SHP77 (cell line): Measurements from ENCODE around the gene NCOA7.
A peak's percentile ranks its signal among the peaks of the same experiment; 100 is the strongest.
"Not testable (repeated sequence)": the region's sequence is repeated elsewhere in the genome, so short reads cannot be mapped to it uniquely, and the experiment has no call there.

Experiments
- DNase-seq, 2 experiments: peaks; one replicate each; lab custom pipeline; 2025; lab: John Stamatoyannopoulos, UW

Gene NCOA7

DNA sequence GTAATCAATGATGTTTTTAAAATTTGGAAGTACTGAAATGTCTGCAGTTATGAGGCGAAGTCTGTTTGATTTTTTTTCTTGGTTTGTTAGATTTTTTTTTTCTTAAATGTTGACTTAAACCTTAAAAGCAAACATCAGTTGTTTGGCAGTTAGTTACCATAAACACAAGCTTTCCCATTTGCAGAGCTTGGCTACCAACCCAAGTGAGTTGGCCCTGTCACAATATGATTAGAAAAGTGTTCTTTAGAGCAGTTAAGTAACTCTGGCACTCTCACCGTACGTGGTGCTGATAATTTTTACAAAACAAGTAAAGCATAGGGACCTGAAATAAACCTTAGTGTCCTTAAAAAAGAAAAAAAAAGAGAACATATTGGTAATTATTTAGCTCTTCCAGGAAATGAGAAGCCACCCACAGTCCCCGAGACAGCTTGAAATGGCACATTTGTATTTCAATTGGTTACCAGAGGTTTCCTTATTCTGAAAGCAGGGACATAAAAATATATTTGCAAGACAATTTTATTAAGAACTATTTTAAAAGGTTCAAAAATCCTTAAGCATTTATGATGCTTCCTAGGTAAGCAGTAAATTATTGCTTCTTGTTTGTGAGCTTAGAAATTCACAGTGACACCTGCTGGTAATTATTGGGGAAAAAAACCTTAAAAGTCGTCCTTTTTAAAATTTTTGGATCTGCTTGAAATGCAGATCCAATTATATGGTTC, 37.4 kb upstream of the NCOA7 start:
- no peak for DNase-seq

DNA sequence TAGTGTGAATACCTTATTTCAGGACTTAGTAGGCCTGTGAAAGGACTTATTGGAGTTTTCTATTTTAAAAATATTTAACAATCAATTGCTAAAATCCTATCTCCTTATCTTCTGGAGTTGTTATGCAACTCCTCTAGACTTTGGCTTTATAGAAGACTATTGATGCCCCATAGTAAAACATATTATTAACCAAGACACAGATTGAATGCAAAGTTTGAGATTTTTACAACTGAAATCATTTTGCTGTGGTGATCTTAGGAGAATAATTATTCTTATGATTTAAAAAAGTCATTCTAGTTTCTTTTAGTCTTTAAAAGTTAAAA, 36.9 kb upstream of the NCOA7 start:
- DNase-seq = no peak

DNA sequence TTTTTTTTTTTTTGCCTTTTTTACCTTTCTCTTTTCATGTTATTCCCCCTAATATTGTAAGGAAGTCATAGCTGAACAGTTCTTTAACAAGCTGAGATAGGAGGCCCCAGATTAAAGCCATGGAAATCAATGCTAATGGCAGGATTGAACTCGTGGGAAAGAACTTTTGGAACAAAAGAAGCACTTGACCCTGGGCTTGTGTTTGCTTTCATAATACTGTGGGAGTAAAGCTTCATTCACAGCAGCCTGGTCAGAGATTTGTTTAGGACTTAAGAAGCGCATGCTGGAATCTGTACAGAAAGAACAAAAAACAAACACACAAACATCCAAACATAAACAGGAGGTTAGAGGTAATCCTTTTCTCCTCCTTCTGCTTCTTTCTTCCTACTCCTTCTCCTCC, 36.2 kb upstream of the NCOA7 start:
- no peak for DNase-seq

DNA sequence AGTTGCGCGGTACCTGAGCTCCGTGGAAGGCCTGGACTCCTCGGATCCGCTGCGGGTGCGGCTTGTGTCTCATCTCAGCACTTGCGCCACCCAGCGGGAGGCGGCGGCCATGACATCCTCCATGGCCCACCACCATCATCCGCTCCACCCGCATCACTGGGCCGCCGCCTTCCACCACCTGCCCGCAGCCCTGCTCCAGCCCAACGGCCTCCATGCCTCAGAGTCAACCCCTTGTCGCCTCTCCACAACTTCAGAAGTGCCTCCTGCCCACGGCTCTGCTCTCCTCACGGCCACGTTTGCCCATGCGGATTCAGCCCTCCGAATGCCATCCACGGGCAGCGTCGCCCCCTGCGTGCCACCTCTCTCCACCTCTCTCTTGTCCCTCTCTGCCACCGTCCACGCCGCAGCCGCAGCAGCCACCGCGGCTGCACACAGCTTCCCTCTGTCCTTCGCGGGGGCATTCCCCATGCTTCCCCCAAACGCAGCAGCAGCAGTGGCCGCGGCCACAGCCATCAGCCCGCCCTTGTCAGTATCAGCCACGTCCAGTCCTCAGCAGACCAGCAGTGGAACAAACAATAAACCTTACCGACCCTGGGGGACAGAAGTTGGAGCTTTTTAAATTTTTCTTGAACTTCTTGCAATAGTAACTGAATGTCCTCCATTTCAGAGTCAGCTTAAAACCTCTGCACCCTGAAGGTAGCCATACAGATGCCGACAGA, 31.4 kb upstream of the NCOA7 start:
- no peak for DNase-seq

DNA sequence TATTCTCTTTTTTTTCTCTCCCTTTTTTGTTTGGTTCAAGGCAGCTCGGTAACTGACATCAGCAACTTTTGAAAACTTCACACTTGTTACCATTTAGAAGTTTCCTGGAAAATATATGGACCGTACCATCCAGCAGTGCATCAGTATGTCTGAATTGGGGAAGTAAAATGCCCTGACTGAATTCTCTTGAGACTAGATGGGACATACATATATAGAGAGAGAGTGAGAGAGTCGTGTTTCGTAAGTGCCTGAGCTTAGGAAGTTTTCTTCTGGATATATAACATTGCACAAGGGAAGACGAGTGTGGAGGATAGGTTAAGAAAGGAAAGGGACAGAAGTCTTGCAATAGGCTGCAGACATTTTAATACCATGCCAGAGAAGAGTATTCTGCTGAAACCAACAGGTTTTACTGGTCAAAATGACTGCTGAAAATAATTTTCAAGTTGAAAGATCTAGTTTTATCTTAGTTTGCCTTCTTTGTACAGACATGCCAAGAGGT, 30.8 kb upstream of the NCOA7 start:
- DNase-seq = no peak

DNA sequence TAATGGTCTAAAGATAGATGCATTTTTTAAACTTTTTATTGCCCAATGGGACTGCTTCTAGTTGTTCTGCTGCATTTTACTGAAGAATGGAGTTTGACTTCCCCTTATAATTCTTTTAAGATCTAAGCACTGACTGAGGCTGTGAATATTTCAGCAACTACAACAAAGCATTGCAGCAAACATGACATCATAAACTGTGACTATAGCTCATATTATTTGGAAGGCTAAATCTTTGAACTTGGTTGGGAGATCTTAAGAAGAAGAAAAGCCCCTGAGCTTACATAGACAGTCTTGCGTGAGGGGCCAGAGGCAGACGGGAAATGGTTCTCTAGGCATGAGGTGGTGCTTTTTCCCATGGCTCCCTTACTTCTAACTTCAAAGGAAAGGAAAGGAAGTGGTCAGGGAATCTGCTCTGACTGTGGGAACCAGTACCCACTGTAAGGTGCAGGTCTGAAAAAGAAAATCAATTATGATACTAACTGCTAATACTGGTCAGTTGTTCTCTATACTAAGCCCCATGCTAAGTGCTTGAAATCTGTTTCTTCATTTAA, 26.6 kb upstream of the NCOA7 start:
- DNase-seq = no peak

DNA sequence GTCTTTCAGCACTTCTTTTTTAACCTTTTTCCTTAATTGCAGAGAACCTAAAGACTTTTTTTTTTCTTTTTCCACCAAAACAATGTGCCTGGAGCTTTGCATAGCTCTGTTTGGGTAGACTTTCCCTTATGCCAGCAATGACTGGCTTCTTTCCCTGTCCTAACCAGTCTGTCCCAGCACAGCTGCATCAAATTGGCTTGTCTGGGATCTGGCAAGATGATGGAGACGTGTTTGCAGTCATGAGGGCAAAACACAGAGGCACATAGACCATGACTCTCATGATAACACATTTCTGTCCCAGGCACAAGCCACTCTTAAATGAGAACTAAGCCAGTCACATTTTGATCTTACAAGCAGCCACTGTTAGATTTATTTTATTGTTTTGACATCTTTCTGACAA, 24.8 kb upstream of the NCOA7 start:
- DNase-seq = no peak

DNA sequence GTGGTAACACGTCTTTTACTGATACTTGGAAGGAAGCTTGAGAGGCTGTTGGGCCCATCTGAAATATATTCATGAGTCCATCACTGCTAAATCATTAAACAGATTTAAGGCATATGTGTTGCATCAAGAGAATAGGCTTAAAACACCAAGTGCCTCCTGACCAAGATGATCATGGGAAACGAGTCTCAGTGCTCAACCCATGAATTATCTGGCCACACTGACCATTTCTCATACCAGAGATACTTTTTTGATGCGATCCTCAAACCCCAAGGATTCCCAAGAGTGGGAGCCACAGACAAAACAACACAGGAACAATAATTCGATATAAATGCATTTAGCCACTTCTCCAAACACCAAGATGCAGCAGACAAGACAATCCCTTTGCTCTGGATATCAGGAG, 24.1 kb upstream of the NCOA7 start:
- no peak for DNase-seq

DNA sequence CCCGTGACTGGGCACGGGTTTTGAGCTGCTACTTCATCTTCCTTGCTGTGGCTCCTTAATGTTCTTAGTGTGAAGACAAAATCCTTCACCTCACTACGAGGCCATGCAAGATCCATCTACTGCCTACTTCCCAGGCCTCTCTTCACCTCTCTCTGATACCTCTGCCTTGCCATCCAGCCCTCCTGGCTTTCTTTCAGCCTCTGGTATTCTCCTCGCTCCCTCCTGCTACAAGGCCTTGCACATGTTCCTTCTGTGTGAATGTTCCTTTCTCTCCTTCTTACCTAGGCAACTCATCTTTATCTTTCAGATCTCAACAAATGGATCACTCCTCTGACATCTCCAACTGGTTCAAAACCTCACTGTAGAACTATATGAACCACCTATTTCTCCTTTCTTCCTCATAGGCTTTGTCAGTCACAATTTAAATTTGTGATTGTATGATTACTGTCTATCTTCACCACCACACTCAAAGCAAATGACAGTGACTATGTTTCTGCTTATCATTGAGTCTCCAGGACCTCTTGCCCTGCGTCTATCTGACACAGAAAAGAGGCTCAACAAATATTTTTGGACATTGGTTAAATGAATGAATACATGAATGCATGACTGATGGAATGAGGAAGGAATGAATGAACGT, 21.5 kb upstream of the NCOA7 start:
- DNase-seq = no peak

DNA sequence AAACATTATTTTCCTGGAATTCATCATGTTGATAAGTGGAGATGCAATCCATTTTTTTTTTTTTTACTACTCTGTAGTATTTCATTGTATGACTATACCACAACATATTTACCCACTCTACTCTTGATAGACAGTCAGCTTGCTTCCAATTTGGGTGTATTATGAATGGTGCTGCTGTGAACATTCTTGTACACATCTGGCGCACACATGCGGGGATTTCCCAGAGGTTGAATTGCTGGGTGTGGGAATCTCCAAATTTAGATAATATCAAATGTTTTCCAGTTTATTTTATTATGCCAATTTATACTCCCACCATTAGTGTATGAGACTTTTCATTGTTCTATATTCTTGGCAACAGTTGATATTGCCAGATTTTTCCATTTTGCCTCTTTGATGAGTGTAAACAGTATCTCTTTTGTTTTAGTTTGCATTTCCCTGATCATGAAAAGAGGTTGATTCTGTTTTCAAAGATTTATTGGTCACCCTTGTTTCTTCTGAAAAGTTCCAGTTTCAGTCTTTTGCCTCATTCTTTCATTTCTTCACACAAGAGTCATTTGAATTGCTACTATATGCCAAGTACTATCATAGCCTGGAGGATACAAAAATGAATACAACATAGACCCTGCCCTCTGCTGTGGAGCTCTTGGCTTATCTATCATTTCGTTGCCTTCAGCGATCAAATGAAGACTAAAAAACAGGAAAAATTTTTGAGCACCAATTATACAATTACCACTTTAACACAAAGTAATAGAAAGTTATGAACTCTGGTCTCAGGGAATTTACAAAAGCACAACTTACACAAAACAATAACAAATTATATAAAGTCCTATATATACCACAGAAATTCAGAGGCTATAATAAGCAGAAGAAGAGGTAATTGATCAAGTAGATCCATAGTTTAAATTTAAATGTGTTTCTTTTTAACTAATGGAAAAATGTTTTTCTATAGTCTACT, 17.1 kb upstream of the NCOA7 start:
- DNase-seq = no peak

DNA sequence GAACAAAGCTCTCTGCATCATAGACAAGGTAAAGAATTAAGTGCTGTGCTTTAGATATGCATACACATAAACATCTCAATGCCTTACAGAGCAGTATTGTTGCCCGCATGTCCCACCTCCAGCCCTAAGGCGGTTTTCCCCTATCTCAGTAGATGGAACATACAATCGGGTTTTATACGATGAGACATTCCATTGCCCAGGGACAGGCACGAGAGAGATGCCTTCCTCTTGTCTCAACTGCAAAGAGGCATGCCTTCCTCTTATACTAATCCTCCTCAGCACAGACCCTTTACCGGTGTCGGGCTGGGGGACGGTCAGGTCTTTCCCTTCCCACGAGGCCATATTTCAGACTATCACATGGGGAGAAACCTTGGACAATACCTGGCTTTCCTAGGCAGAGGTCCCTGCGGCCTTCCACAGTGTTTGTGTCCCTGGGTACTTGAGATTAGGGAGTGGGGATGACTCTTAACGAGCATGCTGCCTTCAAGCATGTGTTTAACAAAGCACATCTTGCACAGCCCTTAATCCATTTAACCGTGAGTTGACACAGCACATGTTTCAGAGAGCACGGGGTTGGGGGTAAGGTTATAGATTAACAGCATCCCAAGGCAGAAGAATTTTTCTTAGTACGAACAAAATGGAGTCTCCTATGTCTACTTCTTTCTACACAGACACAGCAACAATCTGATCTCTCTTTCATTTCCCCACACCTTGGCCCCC, 14.5 kb upstream of the NCOA7 start:
- DNase-seq = not testable (repeated sequence)

DNA sequence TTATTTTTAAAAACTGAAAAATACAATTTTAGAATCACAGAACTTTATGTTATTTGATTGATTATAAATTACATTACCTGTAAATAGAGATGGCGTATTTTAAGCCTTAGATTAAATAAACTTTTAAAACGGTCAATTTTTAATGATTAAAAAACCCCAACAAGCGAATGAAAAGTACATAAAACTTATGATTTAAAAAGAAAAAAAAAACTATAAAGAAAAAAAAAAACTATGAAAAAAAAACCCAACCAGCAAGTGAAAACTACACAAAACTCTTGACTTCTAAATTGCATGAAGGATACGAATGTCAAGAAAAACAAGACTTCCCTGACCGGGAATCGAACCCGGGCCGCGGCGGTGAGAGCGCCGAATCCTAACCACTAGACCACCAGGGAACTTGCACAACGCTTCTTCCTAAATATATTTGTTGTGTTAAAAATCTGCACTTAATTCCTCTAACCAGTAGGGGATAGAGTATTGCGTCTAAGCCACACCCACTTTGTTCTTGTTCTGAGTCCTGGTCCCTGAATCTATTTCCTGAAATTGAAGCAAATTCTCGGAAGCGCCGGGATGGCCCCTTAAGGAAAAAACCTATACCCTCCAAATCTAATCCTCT, 10.7 kb upstream of the NCOA7 start:
- peak; percentile 88 to 92 for DNase-seq

DNA sequence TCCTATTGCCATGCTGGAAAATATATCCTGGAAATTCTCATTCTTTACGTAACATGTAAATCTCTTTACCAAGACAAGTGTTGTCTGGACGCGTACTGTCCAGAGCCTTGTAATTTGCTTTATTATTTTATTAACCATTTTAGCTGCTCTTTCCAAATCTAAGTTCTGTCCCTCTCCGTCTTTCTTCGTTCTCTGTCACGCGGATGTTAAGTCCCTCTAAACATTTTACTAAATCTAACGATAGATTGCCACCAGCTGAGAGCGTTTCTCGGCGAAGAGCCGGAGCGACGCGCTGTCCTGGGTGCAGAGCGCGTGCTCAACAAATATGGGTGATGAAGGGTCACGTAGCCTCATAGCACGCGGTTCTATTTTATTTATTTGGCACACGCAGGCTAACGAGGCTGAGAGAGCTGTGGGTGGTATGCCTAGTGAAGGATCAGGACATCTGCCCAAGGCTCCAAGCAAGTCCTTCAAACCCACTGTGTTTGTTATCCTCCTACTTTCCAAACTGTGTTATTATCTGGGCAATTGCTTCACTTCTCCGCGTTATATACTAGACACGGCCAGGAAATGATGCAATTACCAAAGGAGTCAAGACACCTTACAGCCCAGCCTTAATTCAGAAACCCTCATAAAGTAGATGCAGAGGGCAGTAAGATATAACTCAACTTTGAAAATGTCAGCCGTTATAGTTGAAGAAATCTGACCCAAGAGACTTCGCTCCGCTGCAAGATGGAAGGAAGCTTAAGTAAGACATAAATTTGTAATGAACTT, 10.0 kb upstream of the NCOA7 start:
- DNase-seq = peak; percentile 82 to 83

DNA sequence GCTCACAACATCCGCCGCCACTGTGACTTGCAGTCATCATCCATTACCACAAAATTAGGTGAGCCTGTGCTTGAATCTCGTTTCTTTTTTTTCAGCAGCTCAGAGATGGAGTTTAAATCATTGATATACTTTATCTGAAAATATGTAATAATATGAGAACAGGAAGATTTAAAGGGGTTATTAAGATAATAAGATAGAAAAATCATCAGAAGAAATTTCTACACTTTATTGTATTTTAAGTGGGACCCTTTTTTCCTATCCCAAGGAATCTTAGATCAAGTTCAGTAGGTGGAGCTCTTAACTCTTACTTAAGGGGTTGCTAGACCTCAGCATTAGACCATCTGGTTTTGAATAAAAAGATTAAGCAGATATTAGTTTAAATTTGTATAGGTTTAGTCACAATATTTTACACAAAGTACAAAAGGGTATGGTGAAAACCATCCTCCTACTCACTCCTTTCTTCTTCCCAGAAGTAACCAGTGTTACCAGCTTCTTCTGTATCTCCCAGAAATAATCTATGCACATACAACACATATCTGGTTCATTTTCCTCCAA, 9.4 kb upstream of the NCOA7 start:
- no peak for DNase-seq

DNA sequence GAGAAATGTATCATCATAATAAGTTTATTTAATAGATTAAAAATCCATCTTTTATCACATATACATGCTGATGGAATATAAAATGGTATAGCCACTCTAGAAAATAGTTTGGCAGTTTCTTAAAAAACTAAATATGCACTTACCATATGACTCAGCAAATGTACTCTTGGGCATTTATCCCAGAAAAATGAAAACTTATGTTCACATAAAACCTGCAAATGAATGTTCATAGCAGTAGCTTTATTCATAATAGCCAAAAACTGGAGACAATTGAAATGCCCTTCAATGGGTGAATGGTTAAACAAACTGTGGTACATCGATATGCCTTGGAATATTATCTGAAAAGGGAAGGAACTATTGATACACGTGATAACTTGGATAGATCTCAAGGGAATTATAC, 6.4 kb upstream of the NCOA7 start:
- no peak for DNase-seq

DNA sequence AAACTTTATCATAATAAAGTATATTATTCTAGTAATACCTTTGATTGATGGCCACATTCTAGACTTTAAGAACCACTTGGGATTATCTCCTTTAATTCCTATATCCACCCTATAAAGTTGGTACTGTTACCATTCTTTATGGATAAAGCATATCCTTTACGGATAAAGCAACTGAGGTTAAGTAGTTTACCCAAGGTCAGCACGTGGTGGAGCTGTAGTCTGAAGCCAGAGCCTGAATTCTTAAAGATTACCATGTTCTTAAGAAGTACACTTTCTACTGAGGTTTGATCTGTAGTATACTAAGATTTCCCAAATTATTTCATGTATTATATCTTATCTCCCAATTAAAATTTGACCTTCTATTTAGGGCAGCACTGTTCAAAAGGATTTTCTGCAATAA, 3.0 kb upstream of the NCOA7 start:
- no peak for DNase-seq

DNA sequence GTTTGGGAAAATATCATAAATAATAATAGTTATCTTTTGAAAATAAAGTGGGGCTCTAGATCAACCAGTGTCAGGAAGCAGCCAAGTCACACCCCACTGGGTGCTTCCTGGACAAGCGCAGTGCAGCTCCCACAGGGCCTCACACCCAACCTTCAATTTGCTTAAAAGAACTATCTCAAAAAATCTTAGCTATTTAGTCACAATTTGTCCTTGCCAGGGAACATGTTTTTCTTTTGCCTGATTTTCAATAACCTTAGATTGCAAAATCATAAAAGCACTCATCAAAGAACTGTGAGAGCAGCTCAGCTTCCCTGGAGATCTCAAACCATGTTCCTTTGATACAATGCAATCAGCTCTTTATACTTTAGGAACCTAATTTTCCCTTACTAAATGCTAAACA, 1.6 kb upstream of the NCOA7 start:
- DNase-seq = peak in 1 of 2 experiments; percentile 3

DNA sequence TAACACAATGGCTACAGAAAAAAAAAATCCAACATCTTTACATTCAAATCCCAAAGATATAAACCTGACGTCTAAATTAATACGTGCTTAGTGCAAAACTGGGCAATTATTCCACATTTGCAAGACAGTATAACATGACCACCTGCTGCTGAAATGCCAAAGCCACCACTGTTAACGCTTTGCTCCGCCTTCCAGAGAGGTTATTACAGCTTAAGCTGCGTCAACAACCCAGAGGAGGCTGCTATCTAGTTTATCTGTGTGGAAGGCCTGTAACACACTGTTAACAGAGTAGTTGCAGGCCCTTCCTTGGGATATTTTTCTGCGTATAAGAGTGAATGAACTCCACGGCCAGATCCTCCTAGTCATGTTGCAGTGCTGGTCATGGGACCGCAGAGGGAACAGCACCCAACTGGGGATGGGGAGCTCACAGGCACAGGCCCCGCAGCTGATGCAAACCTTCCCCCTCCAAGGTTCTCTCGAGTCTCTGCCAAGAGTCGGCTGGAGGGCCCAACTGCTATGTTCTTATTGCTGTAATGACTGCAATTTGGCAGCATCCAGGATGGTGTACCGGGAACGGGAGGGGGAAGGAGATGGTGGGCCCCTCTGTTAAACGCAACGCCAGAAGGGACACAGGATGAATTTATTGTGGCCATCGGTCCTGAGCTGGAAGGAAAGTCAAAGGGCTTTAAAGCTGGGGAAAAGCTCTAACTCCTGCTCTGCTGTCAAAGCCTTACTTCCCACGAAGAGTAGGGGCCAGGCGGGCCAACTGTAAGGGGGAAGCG, 993 bp upstream of the NCOA7 start:
- DNase-seq = peak; percentile 59 to 77
